Measurements from ENCODE around the gene GNB1L.

The GNB1L gene

GRCh38 chr22:19879643-19879991 is 24.9 kb upstream of the GNB1L start:
- no peak overlapping the region for H3K27ac ChIP-seq (ENCODE audit: low read depth, low read length)
- peak overlapping the region; percentile 86 for H4K91ac ChIP-seq (ENCODE audit: low read depth, low read length)
- H3K18ac ChIP-seq (ENCODE audit: low read length), result peak overlapping the region; percentile 83
- H2BK120ac ChIP-seq (ENCODE audit: insufficient read depth, low read length, poor library complexity), result peak overlapping the region; percentile 90
- no peaks in the 10 kb centered on the region for H3K27me3 ChIP-seq (ENCODE audit: insufficient read depth, low read length)
- no peak overlapping the region for H3K23ac ChIP-seq (ENCODE audit: low read length)
- H4K8ac ChIP-seq (ENCODE audit: low read depth, low read length), result peak overlapping the region; percentile 56
- H3K4ac ChIP-seq (ENCODE audit: low read depth, low read length), result peak overlapping the region; percentile 70
- DNase-seq, result no peak
- no peak overlapping the region for H3K9ac ChIP-seq (ENCODE audit: low read length)
- no peak overlapping the region for H3K4me3 ChIP-seq (ENCODE audit: low read depth, low read length)
- no peak overlapping the region for H4K12ac ChIP-seq (ENCODE audit: low read depth, low read length)
- H2BK5ac ChIP-seq (ENCODE audit: low read depth, low read length, poor library complexity), result peak overlapping the region; percentile 48
- H3K36me3 ChIP-seq (ENCODE audit: control insufficient read depth in 1 of 2, insufficient read depth in 2 of 2, low read length in 2 of 2), result no peaks in the 10 kb centered on the region
- no CpG with 5 or more reads among the region's 4 CpGs for WGBS (ENCODE audit: extremely low coverage, insufficient coverage, insufficient read length)
- peak overlapping the region; percentile 97 for H2BK12ac ChIP-seq (ENCODE audit: low read length)
- peaks cover 35 to 37% of the 10 kb centered on the region in 2 experiments for H3K4me1 ChIP-seq (ENCODE audit: control insufficient read depth in 1 of 2, insufficient read depth in 2 of 2, low read length in 2 of 2)
- peaks cover 3% of the 10 kb centered on the region for H3K9me3 ChIP-seq (ENCODE audit: insufficient read depth, low read depth, low read length)
- peak overlapping the region; percentile 33 for H2AFZ ChIP-seq (ENCODE audit: insufficient read depth, low read length, poor library complexity)
- H3K4me2 ChIP-seq (ENCODE audit: low read length), result no peak overlapping the region
- peak overlapping the region; percentile 88 for H3K14ac ChIP-seq (ENCODE audit: low read length)
- peaks cover 21% of the 10 kb centered on the region for H3K79me2 ChIP-seq (ENCODE audit: control insufficient read depth, insufficient read depth, low read length, poor library complexity)
- H2AK5ac ChIP-seq (ENCODE audit: low read length), result peak overlapping the region; percentile 87
- H3K79me1 ChIP-seq (ENCODE audit: low read length), result peaks cover 45% of the 10 kb centered on the region

GRCh38 chr22:19879246-19879570 is 24.5 kb upstream of the GNB1L start:
- Histone ChIP-seq H3K9me3 (ENCODE audit: insufficient read depth, low read depth, low read length) (peaks cover 3% of the 10 kb centered on the region), H3K27me3 (ENCODE audit: insufficient read depth, low read length) (no peaks in the 10 kb centered on the region), H3K4me1 (ENCODE audit: control insufficient read depth in 1 of 2, insufficient read depth in 2 of 2, low read length in 2 of 2) (peaks cover 35 to 37% of the 10 kb centered on the region in 2 experiments), H4K91ac (ENCODE audit: low read depth, low read length) (peak overlapping the region; percentile 28), H3K4me2 (ENCODE audit: low read length) (no peak overlapping the region), H2AFZ (ENCODE audit: insufficient read depth, low read length, poor library complexity) (no peak overlapping the region), H2AK5ac (ENCODE audit: low read length) (peak overlapping the region; percentile 61), H3K79me1 (ENCODE audit: low read length) (peaks cover 42% of the 10 kb centered on the region), H2BK12ac (ENCODE audit: low read length) (peak overlapping the region; percentile 70), H3K23ac (ENCODE audit: low read length) (no peak overlapping the region), H3K18ac (ENCODE audit: low read length) (peak overlapping the region; percentile 27), H3K4ac (ENCODE audit: low read depth, low read length) (no peak overlapping the region), H3K27ac (ENCODE audit: low read depth, low read length) (no peak overlapping the region), H3K14ac (ENCODE audit: low read length) (no peak overlapping the region), H3K4me3 (ENCODE audit: low read depth, low read length) (no peak overlapping the region), H3K79me2 (ENCODE audit: control insufficient read depth, insufficient read depth, low read length, poor library complexity) (peaks cover 21% of the 10 kb centered on the region), H4K12ac (ENCODE audit: low read depth, low read length) (no peak overlapping the region), H2BK5ac (ENCODE audit: low read depth, low read length, poor library complexity) (no peak overlapping the region), H4K8ac (ENCODE audit: low read depth, low read length) (no peak overlapping the region), H3K36me3 (ENCODE audit: control insufficient read depth in 1 of 2, insufficient read depth in 2 of 2, low read length in 2 of 2) (no peaks in the 10 kb centered on the region), H3K9ac (ENCODE audit: low read length) (no peak overlapping the region), H2BK120ac (ENCODE audit: insufficient read depth, low read length, poor library complexity) (no peak overlapping the region)
- no CpG with 5 or more reads among the region's 13 CpGs for WGBS (ENCODE audit: extremely low coverage, insufficient coverage, insufficient read length)
- DNase-seq, result no peak

- H2AFZ ChIP-seq (ENCODE audit: insufficient read depth, low read length, poor library complexity), result no peak overlapping the region
- no peak overlapping the region for H4K12ac ChIP-seq (ENCODE audit: low read depth, low read length)
- peak overlapping the region; percentile 40 for H3K14ac ChIP-seq (ENCODE audit: low read length)
- H2AK5ac ChIP-seq (ENCODE audit: low read length), result peak overlapping the region; percentile 10
- peak overlapping the region; percentile 55 for H2BK12ac ChIP-seq (ENCODE audit: low read length)
- H3K23ac ChIP-seq (ENCODE audit: low read length), result no peak overlapping the region
- H3K9ac ChIP-seq (ENCODE audit: low read length), result no peak overlapping the region
- H3K4me2 ChIP-seq (ENCODE audit: low read length), result no peak overlapping the region
- no peak overlapping the region for H2BK5ac ChIP-seq (ENCODE audit: low read depth, low read length, poor library complexity)
- peaks cover 3% of the 10 kb centered on the region for H3K9me3 ChIP-seq (ENCODE audit: insufficient read depth, low read depth, low read length)
- peak overlapping the region; percentile 35 for H3K18ac ChIP-seq (ENCODE audit: low read length)
- H3K36me3 ChIP-seq (ENCODE audit: control insufficient read depth in 1 of 2, insufficient read depth in 2 of 2, low read length in 2 of 2), result no peaks in the 10 kb centered on the region
- H3K4me3 ChIP-seq (ENCODE audit: low read depth, low read length), result no peak overlapping the region
- no peaks in the 10 kb centered on the region for H3K27me3 ChIP-seq (ENCODE audit: insufficient read depth, low read length)
- H3K4ac ChIP-seq (ENCODE audit: low read depth, low read length), result no peak overlapping the region
- H2BK120ac ChIP-seq (ENCODE audit: insufficient read depth, low read length, poor library complexity), result peak overlapping the region; percentile 24
- H3K27ac ChIP-seq (ENCODE audit: low read depth, low read length), result no peak overlapping the region
- DNase-seq, result no peak
- peaks cover 35 to 37% of the 10 kb centered on the region in 2 experiments for H3K4me1 ChIP-seq (ENCODE audit: control insufficient read depth in 1 of 2, insufficient read depth in 2 of 2, low read length in 2 of 2)
- no peak overlapping the region for H4K8ac ChIP-seq (ENCODE audit: low read depth, low read length)
- peak overlapping the region; percentile 66 for H4K91ac ChIP-seq (ENCODE audit: low read depth, low read length)
- no CpG with 5 or more reads among the region's 16 CpGs for WGBS (ENCODE audit: extremely low coverage, insufficient coverage, insufficient read length)
- peaks cover 40% of the 10 kb centered on the region for H3K79me1 ChIP-seq (ENCODE audit: low read length)
- peaks cover 21% of the 10 kb centered on the region for H3K79me2 ChIP-seq (ENCODE audit: control insufficient read depth, insufficient read depth, low read length, poor library complexity)
Observed at GRCh38 chr22:19878461-19879245, 24.0 kb upstream of the GNB1L start.

DNA sequence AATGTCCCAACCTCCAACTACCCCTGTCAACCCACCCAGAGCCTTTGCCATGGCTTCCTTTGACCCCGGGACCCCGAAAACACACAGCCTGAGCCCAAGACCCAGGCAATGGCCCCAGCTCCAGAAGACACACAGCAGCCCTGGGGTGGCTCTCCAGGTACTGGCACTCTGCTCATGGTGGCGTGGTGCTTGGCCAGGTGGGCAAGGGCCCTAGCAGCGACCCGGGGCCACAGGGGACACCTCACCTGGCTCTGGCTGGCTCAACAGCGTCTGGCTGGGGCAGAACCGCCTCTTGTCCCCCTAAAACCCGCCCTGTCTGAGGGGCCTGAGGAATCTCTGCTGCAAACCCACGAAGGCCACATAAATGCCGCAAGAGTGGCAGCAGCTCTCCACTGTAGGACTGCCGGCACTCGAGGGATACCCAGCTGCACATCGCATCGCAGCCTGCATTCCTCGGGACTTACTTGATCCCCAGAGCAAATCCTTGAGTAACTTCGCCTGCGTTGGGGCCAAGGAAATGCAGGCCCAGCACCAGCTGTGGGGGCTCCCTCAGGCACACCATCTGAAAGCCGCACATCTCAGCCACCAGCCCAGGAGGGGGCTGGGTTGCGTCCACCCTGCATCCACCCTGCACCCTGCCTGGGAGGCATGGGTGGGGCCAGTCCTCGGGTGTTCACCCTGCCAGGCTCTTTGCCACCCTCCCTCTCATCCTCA is 23.1 kb upstream of the GNB1L start:
- Histone ChIP-seq H4K91ac (ENCODE audit: low read depth, low read length) (peak overlapping the region; percentile 41), H3K27ac (ENCODE audit: low read depth, low read length) (no peak overlapping the region), H3K27me3 (ENCODE audit: insufficient read depth, low read length) (no peaks in the 10 kb centered on the region), H2AK5ac (ENCODE audit: low read length) (peak overlapping the region; percentile 10), H3K4me3 (ENCODE audit: low read depth, low read length) (peak overlapping the region; percentile 14), H2BK5ac (ENCODE audit: low read depth, low read length, poor library complexity) (no peak overlapping the region), H3K23ac (ENCODE audit: low read length) (no peak overlapping the region), H3K18ac (ENCODE audit: low read length) (no peak overlapping the region), H4K8ac (ENCODE audit: low read depth, low read length) (no peak overlapping the region), H3K79me1 (ENCODE audit: low read length) (peaks cover 35% of the 10 kb centered on the region), H3K79me2 (ENCODE audit: control insufficient read depth, insufficient read depth, low read length, poor library complexity) (peaks cover 17% of the 10 kb centered on the region), H2AFZ (ENCODE audit: insufficient read depth, low read length, poor library complexity) (no peak overlapping the region), H2BK12ac (ENCODE audit: low read length) (no peak overlapping the region), H3K4me2 (ENCODE audit: low read length) (no peak overlapping the region), H3K14ac (ENCODE audit: low read length) (peak overlapping the region; percentile 5), H3K36me3 (ENCODE audit: control insufficient read depth in 1 of 2, insufficient read depth in 2 of 2, low read length in 2 of 2) (no peaks in the 10 kb centered on the region), H4K12ac (ENCODE audit: low read depth, low read length) (no peak overlapping the region), H3K9ac (ENCODE audit: low read length) (no peak overlapping the region), H3K4ac (ENCODE audit: low read depth, low read length) (no peak overlapping the region), H2BK120ac (ENCODE audit: insufficient read depth, low read length, poor library complexity) (no peak overlapping the region), H3K9me3 (ENCODE audit: insufficient read depth, low read depth, low read length) (peaks cover 3% of the 10 kb centered on the region), H3K4me1 (ENCODE audit: control insufficient read depth in 1 of 2, insufficient read depth in 2 of 2, low read length in 2 of 2) (peaks cover 30 to 32% of the 10 kb centered on the region in 2 experiments)
- DNase-seq, result no peak
- WGBS (ENCODE audit: extremely low coverage, insufficient coverage, insufficient read length), result no CpG with 5 or more reads among the region's 20 CpGs

All from trophoblast cell (in vitro differentiated cells and primary cell).